GM12865 (cell line): ENCODE measurements around the gene GPANK1.

Experiments
- DNase-seq: peaks from one replicate; pipeline ENCODE4 v3.0.0; 2010; ENCODE audit warnings: low read depth
- H3K4me3 ChIP-seq: 2 replicates; pipeline ENCODE4 v1.5.1; 2011; ENCODE audit warnings: mild to moderate bottlenecking, low read depth, low read length, control low read depth
- CTCF ChIP-seq: IDR thresholded peaks from 2 replicates; pipeline ENCODE4 v1.5.1; 2011; ENCODE audit warnings: low read length, control low read depth, low read depth, inconsistent platforms; ENCODE audit not compliant: insufficient read depth; ENCODE audit errors: missing control alignments

Gene GPANK1

GRCh38 chr6:31663126-31663960 is 1.5 kb downstream of the GPANK1 start:
- no peak for DNase-seq
- peak overlapping the region; percentile 65 for H3K4me3 ChIP-seq
- TF ChIP-seq CTCF: no peak

GRCh38 chr6:31662124-31662723 is 2.6 kb downstream of the GPANK1 start:
- H3K4me3 ChIP-seq: no peak overlapping the region
- no peak for TF ChIP-seq CTCF
- no peak for DNase-seq

GRCh38 chr6:31661262-31662123 is 3.3 kb downstream of the GPANK1 start:
- peak; percentile 37 for DNase-seq
- peak overlapping the region; percentile 73 for H3K4me3 ChIP-seq
- TF ChIP-seq CTCF: no peak

- no peak for TF ChIP-seq CTCF
- DNase-seq: peak; percentile 90
Measured at GRCh38 chr6:31660381-31661261, 4.2 kb downstream of the GPANK1 start, which contains the start of gene C6orf47. TSS of gene C6orf47 (minus strand) at chr6:31660778. CDS start at chr6:31659947, 831 bp downstream.

GRCh38 chr6:31659649-31660380 is 5.0 kb downstream of the GPANK1 start:
- peak; percentile 44 for DNase-seq
- TF ChIP-seq CTCF: no peak

More at GRCh38 chr6:31660381-31661261, 4.2 kb downstream of the GPANK1 start, which contains the start of gene C6orf47:
- peak within 1 kb of the TSS; percentile 73 for H3K4me3 ChIP-seq

More at GRCh38 chr6:31659649-31660380, 5.0 kb downstream of the GPANK1 start:
- H3K4me3 ChIP-seq: peak overlapping the region; percentile 73
